ENCODE measurements around the gene MOCOS.
"Not testable (repeated sequence)": the region's sequence is repeated elsewhere in the genome, so short reads cannot be mapped to it uniquely, and the experiment has no call there.

DNA sequence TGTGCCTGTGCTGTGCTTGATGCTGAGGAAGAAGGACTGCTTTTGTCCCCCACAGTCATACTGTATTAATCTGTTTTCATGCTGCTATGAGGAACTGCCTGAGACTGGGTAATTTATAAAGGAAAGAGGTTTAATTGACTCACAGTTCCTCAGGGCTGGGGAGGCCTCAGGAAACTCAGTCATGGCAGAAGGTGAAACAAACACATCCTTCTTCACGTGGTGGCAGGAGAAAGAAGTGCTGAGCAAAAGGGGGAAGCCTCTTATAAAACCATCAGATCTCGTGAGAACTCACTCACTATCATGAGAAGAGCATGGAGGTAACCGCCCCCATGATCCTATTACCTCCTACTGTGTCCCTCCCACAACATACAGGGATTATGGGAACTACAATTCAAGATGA lies 19.0 kb upstream of the MOCOS start:
- TF ChIP-seq, protein P1, sequence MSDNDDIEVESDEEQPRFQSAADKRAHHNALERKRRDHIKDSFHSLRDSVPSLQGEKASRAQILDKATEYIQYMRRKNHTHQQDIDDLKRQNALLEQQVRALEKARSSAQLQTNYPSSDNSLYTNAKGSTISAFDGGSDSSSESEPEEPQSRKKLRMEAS (IDR thresholded peaks at IDR 0.05): not testable (repeated sequence)
- TF ChIP-seq, protein P2, sequence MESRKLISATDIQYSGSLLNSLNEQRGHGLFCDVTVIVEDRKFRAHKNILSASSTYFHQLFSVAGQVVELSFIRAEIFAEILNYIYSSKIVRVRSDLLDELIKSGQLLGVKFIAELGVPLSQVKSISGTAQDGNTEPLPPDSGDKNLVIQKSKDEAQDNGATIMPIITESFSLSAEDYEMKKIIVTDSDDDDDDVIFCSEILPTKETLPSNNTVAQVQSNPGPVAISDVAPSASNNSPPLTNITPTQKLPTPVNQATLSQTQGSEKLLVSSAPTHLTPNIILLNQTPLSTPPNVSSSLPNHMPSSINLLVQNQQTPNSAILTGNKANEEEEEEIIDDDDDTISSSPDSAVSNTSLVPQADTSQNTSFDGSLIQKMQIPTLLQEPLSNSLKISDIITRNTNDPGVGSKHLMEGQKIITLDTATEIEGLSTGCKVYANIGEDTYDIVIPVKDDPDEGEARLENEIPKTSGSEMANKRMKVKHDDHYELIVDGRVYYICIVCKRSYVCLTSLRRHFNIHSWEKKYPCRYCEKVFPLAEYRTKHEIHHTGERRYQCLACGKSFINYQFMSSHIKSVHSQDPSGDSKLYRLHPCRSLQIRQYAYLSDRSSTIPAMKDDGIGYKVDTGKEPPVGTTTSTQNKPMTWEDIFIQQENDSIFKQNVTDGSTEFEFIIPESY (IDR thresholded peaks at IDR 0.05; ENCODE audit: extremely low read depth, insufficient replicate concordance, low read length): not testable (repeated sequence)
- TF ChIP-seq, protein P3, sequence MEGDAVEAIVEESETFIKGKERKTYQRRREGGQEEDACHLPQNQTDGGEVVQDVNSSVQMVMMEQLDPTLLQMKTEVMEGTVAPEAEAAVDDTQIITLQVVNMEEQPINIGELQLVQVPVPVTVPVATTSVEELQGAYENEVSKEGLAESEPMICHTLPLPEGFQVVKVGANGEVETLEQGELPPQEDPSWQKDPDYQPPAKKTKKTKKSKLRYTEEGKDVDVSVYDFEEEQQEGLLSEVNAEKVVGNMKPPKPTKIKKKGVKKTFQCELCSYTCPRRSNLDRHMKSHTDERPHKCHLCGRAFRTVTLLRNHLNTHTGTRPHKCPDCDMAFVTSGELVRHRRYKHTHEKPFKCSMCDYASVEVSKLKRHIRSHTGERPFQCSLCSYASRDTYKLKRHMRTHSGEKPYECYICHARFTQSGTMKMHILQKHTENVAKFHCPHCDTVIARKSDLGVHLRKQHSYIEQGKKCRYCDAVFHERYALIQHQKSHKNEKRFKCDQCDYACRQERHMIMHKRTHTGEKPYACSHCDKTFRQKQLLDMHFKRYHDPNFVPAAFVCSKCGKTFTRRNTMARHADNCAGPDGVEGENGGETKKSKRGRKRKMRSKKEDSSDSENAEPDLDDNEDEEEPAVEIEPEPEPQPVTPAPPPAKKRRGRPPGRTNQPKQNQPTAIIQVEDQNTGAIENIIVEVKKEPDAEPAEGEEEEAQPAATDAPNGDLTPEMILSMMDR (IDR thresholded peaks at IDR 0.05 in 2 of 3, conservative IDR thresholded peaks at IDR 0.05 in 1 of 3; ENCODE audit: borderline replicate concordance in 1 of 3, insufficient read depth in 1 of 3, low read depth in 2 of 3, low read length in 2 of 3): not testable (repeated sequence)
- TF ChIP-seq POLR2A (IDR thresholded peaks at IDR 0.05; ENCODE audit: borderline replicate concordance, extremely low read depth, insufficient read depth, insufficient read length); TCF7L2 (IDR thresholded peaks at IDR 0.05; ENCODE audit: borderline replicate concordance, extremely low read depth, insufficient read depth, insufficient read length); ZNF274 (IDR thresholded peaks at IDR 0.05; ENCODE audit: low read depth, low read length); EZH2phosphoT487 (IDR thresholded peaks at IDR 0.05; ENCODE audit: borderline replicate concordance); EZH2 (IDR thresholded peaks at IDR 0.05); CBX3 (IDR thresholded peaks at IDR 0.05; ENCODE audit: low read depth); RAD21 (IDR thresholded peaks at IDR 0.05; ENCODE audit: low read depth); SP1 (IDR thresholded peaks at IDR 0.05; ENCODE audit: low read depth); SIN3A (IDR thresholded peaks at IDR 0.05; ENCODE audit: low read depth); POLR2AphosphoS5 (IDR thresholded peaks at IDR 0.05; ENCODE audit: low read depth, low read length): not testable (repeated sequence)
- TF ChIP-seq, protein P4, sequence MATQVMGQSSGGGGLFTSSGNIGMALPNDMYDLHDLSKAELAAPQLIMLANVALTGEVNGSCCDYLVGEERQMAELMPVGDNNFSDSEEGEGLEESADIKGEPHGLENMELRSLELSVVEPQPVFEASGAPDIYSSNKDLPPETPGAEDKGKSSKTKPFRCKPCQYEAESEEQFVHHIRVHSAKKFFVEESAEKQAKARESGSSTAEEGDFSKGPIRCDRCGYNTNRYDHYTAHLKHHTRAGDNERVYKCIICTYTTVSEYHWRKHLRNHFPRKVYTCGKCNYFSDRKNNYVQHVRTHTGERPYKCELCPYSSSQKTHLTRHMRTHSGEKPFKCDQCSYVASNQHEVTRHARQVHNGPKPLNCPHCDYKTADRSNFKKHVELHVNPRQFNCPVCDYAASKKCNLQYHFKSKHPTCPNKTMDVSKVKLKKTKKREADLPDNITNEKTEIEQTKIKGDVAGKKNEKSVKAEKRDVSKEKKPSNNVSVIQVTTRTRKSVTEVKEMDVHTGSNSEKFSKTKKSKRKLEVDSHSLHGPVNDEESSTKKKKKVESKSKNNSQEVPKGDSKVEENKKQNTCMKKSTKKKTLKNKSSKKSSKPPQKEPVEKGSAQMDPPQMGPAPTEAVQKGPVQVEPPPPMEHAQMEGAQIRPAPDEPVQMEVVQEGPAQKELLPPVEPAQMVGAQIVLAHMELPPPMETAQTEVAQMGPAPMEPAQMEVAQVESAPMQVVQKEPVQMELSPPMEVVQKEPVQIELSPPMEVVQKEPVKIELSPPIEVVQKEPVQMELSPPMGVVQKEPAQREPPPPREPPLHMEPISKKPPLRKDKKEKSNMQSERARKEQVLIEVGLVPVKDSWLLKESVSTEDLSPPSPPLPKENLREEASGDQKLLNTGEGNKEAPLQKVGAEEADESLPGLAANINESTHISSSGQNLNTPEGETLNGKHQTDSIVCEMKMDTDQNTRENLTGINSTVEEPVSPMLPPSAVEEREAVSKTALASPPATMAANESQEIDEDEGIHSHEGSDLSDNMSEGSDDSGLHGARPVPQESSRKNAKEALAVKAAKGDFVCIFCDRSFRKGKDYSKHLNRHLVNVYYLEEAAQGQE (IDR thresholded peaks at IDR 0.05; ENCODE audit: low read depth): not testable (repeated sequence)
